Immature natural killer cell (primary cell): Measurements from ENCODE around the gene GNB5. TPM values are rescaled to one million over a fixed set of nuclear protein-coding genes. Genes with fewer than 3 reads are reported as not detected.

Experiments used
- DNase-seq, 3 donors: peaks; one replicate each; pipeline ENCODE4 v3.0.0; 2022; ENCODE audit warnings: mixed read lengths in 1 of 3
- H3K27ac Mint-ChIP-seq, 6 donors: one replicate each; pipeline ENCODE4 v1.8.0; 2020; ENCODE audit warnings: mixed read lengths in 6 of 6, mild to moderate bottlenecking in 5 of 6, inconsistent platforms in 4 of 6, moderate library complexity in 3 of 6
- H3K27me3 Mint-ChIP-seq, 3 donors: one replicate each; pipeline ENCODE4 v1.8.0; 2020 to 2021; ENCODE audit warnings: low read depth in 3 of 3, mild to moderate bottlenecking in 3 of 3, mixed read lengths in 3 of 3, moderate library complexity in 3 of 3, inconsistent platforms in 1 of 3
- H3K36me3 Mint-ChIP-seq, 3 donors: one replicate each; pipeline ENCODE4 v1.8.0; 2020; ENCODE audit warnings: mixed read lengths in 3 of 3, inconsistent platforms in 2 of 3, mild to moderate bottlenecking in 2 of 3
- H3K4me1 Mint-ChIP-seq, 2 donors: one replicate each; pipeline ENCODE4 v1.8.0; 2020; ENCODE audit warnings: inconsistent platforms in 2 of 2, mild to moderate bottlenecking in 2 of 2, mixed read lengths in 2 of 2, moderate library complexity in 1 of 2
- H3K4me3 Mint-ChIP-seq, 5 donors: one replicate each; pipeline ENCODE4 v1.8.0; 2020; ENCODE audit warnings: mild to moderate bottlenecking in 5 of 5, mixed read lengths in 5 of 5, inconsistent platforms in 3 of 5, moderate library complexity in 3 of 5
- H3K9me3 Mint-ChIP-seq, 6 donors: one replicate each; pipeline ENCODE4 v1.8.0; 2020; ENCODE audit warnings: mild to moderate bottlenecking in 6 of 6, mixed read lengths in 6 of 6, inconsistent platforms in 4 of 6, moderate library complexity in 3 of 6
- polyA plus RNA-seq, 3 donors: library from polyadenylated mRNA; unstranded; fragments of 300-500 nt; fragmentation: Illumina TruSeq; gene quantifications; one replicate each; pipeline ENCODE4 v1.2.3, GENCODE V29; 2021

The GNB5 gene
- polyA plus RNA-seq, 3 donors from 2014 or later, result 19.0 to 23.6 (median 22.3) TPM

- Mint-ChIP-seq H3K4me1 (no peaks in the 10 kb centered on the region), H3K27ac (no peak overlapping the region), H3K36me3 (no peaks in the 10 kb centered on the region), H3K27me3 (peaks cover 2 to 8% (median 7%) of the 10 kb centered on the region in 3 donors), H3K9me3 (no peaks in the 10 kb centered on the region), H3K4me3 (no peak overlapping the region)
- DNase-seq, result no peak
Observed at GRCh38 chr15:52115598-52116427, 75.4 kb downstream of the GNB5 start.

- Mint-ChIP-seq H3K4me1 (no peaks in the 10 kb centered on the region), H3K9me3 (peaks cover 0 to 3% (median 0%) of the 10 kb centered on the region in 6 donors), H3K27ac (no peak overlapping the region), H3K36me3 (no peaks in the 10 kb centered on the region), H3K4me3 (no peak overlapping the region), H3K27me3 (peaks cover 2 to 8% (median 7%) of the 10 kb centered on the region in 3 donors)
- no peak for DNase-seq
Observed at GRCh38 chr15:52114261-52115055, 76.7 kb downstream of the GNB5 start.

- Mint-ChIP-seq H3K27me3 (peaks cover 3 to 10% (median 7%) of the 10 kb centered on the region in 3 donors), H3K4me1 (no peaks in the 10 kb centered on the region), H3K4me3 (no peak overlapping the region), H3K27ac (no peak overlapping the region), H3K9me3 (peaks cover 0 to 3% (median 0%) of the 10 kb centered on the region in 6 donors), H3K36me3 (no peaks in the 10 kb centered on the region)
- no peak for DNase-seq
Observed at GRCh38 chr15:52113708-52114107, 77.5 kb downstream of the GNB5 start.

GRCh38 chr15:52113235-52113634 is 78.0 kb downstream of the GNB5 start:
- H3K4me3 Mint-ChIP-seq, result peak overlapping the region in 3 of 5 donors; percentile 6 to 41 (median 9)
- peaks cover 6 to 11% (median 7%) of the 10 kb centered on the region in 3 donors for H3K27me3 Mint-ChIP-seq
- no peak for DNase-seq
- H3K36me3 Mint-ChIP-seq, result no peaks in the 10 kb centered on the region
- H3K27ac Mint-ChIP-seq, result no peak overlapping the region
- H3K4me1 Mint-ChIP-seq, result no peaks in the 10 kb centered on the region
- peaks cover 0 to 3% (median 0%) of the 10 kb centered on the region in 6 donors for H3K9me3 Mint-ChIP-seq

- Mint-ChIP-seq H3K4me3 (peak overlapping the region in 3 of 5 donors; percentile 30 to 68 (median 59)), H3K9me3 (peaks cover 0 to 3% (median 0%) of the 10 kb centered on the region in 6 donors), H3K27ac (no peak overlapping the region), H3K4me1 (no peaks in the 10 kb centered on the region), H3K36me3 (no peaks in the 10 kb centered on the region), H3K27me3 (peaks cover 6 to 11% (median 7%) of the 10 kb centered on the region in 3 donors)
- DNase-seq, result peak in 2 of 3 donors; percentile 4 to 10
Observed at GRCh38 chr15:52112203-52112750, 78.9 kb downstream of the GNB5 start.

- H3K4me1 Mint-ChIP-seq, result no peaks in the 10 kb centered on the region
- no peak for DNase-seq
- no peak overlapping the region for H3K27ac Mint-ChIP-seq
- H3K9me3 Mint-ChIP-seq, result peaks cover 0 to 3% (median 0%) of the 10 kb centered on the region in 6 donors
- no peak overlapping the region for H3K4me3 Mint-ChIP-seq
- H3K27me3 Mint-ChIP-seq, result peaks cover 6 to 13% (median 7%) of the 10 kb centered on the region in 3 donors
- no peaks in the 10 kb centered on the region for H3K36me3 Mint-ChIP-seq
Observed at GRCh38 chr15:52111517-52112202, 79.5 kb downstream of the GNB5 start.

GRCh38 chr15:52109559-52110451 is 81.4 kb downstream of the GNB5 start:
- Mint-ChIP-seq H3K9me3 (peaks cover 0 to 3% (median 0%) of the 10 kb centered on the region in 6 donors), H3K27ac (no peak overlapping the region), H3K27me3 (peaks cover 6 to 18% (median 7%) of the 10 kb centered on the region in 3 donors)

GRCh38 chr15:52107238-52107637 is 84.0 kb downstream of the GNB5 start:
- Mint-ChIP-seq H3K27ac (no peak overlapping the region), H3K9me3 (peaks cover 0 to 3% (median 0%) of the 10 kb centered on the region in 6 donors), H3K4me1 (peaks cover 3 to 5% of the 10 kb centered on the region in 2 donors), H3K4me3 (no peak overlapping the region), H3K27me3 (peaks cover 4 to 12% (median 4%) of the 10 kb centered on the region in 3 donors), H3K36me3 (peaks cover 0 to 5% (median 0%) of the 10 kb centered on the region in 3 donors)
- no peak for DNase-seq

More at GRCh38 chr15:52109559-52110451, 81.4 kb downstream of the GNB5 start:
- Mint-ChIP-seq H3K4me1 (no peaks in the 10 kb centered on the region), H3K36me3 (no peaks in the 10 kb centered on the region), H3K4me3 (no peak overlapping the region)
- no peak for DNase-seq

- DNase-seq, result no peak
- no peak overlapping the region for H3K4me3 Mint-ChIP-seq
- H3K36me3 Mint-ChIP-seq, result peaks cover 0 to 5% (median 0%) of the 10 kb centered on the region in 3 donors
- no peak overlapping the region for H3K27ac Mint-ChIP-seq
- peaks cover 4 to 10% (median 4%) of the 10 kb centered on the region in 3 donors for H3K27me3 Mint-ChIP-seq
- peaks cover 0 to 3% (median 0%) of the 10 kb centered on the region in 6 donors for H3K9me3 Mint-ChIP-seq
- H3K4me1 Mint-ChIP-seq, result peaks cover 3 to 5% of the 10 kb centered on the region in 2 donors
Observed at GRCh38 chr15:52106641-52107040, 84.6 kb downstream of the GNB5 start.

GRCh38 chr15:52105846-52106245 is 85.3 kb downstream of the GNB5 start:
- peaks cover 0 to 3% (median 0%) of the 10 kb centered on the region in 6 donors for H3K9me3 Mint-ChIP-seq
- H3K4me3 Mint-ChIP-seq, result no peak overlapping the region
- H3K27ac Mint-ChIP-seq, result no peak overlapping the region
- H3K27me3 Mint-ChIP-seq, result peaks cover 0 to 10% (median 4%) of the 10 kb centered on the region in 3 donors
- peaks cover 3 to 5% of the 10 kb centered on the region in 2 donors for H3K4me1 Mint-ChIP-seq
- no peak for DNase-seq
- peaks cover 0 to 5% (median 0%) of the 10 kb centered on the region in 3 donors for H3K36me3 Mint-ChIP-seq

GRCh38 chr15:52104532-52105004 is 86.6 kb downstream of the GNB5 start:
- Mint-ChIP-seq H3K4me3 (no peak overlapping the region), H3K4me1 (peaks cover 3 to 5% of the 10 kb centered on the region in 2 donors), H3K27ac (no peak overlapping the region), H3K27me3 (peaks cover 0 to 10% (median 4%) of the 10 kb centered on the region in 3 donors), H3K9me3 (no peaks in the 10 kb centered on the region), H3K36me3 (peaks cover 0 to 5% (median 0%) of the 10 kb centered on the region in 3 donors)
- DNase-seq, result no peak
